Fibroblast of pulmonary artery (primary cell): ENCODE data around the gene MEGF8.

Experiments
- DNase-seq: peaks from one replicate; pipeline ENCODE4 v3.0.0-alpha.2; 2010; ENCODE audit warnings: low read depth
- H3K4me3 ChIP-seq: replicated peaks from 2 replicates; pipeline ENCODE4 v1.5.1; 2011; ENCODE audit warnings: low read depth, mild to moderate bottlenecking, control low read depth, low read length, moderate library complexity
- CTCF ChIP-seq: IDR thresholded peaks from 2 replicates; pipeline ENCODE4 v1.5.1; 2011; ENCODE audit warnings: mild to moderate bottlenecking, control low read depth, low read length, inconsistent platforms; ENCODE audit errors: missing control alignments

The MEGF8 gene

GRCh38 chr19:42407816-42408175 lies 82.4 kb downstream of the MEGF8 start:
- DNase-seq, result no peak
- no peak overlapping the region for H3K4me3 ChIP-seq
- TF ChIP-seq CTCF, result no peak

- no peak for DNase-seq
- TF ChIP-seq CTCF, result no peak
- H3K4me3 ChIP-seq, result no peak overlapping the region
These were observed 84.0 kb downstream of the MEGF8 start for GRCh38 chr19:42409477-42409876.

- no peak for TF ChIP-seq CTCF
- no peak overlapping the region for H3K4me3 ChIP-seq
These were observed 84.9 kb downstream of the MEGF8 start for GRCh38 chr19:42410371-42410770.

GRCh38 chr19:42411581-42412178 lies 86.2 kb downstream of the MEGF8 start:
- H3K4me3 ChIP-seq, result no peak overlapping the region
- no peak for TF ChIP-seq CTCF
- no peak for DNase-seq

More at GRCh38 chr19:42410371-42410770, 84.9 kb downstream of the MEGF8 start:
- no peak for DNase-seq

GRCh38 chr19:42412227-42412626 lies 86.8 kb downstream of the MEGF8 start:
- no peak for TF ChIP-seq CTCF
- DNase-seq, result no peak
- H3K4me3 ChIP-seq, result no peak overlapping the region

GRCh38 chr19:42412661-42413076 lies 87.2 kb downstream of the MEGF8 start:
- DNase-seq, result no peak
- TF ChIP-seq CTCF, result no peak
- no peak overlapping the region for H3K4me3 ChIP-seq

- no peak overlapping the region for H3K4me3 ChIP-seq
- no peak for DNase-seq
- no peak for TF ChIP-seq CTCF
These were observed 93.9 kb downstream of the MEGF8 start for GRCh38 chr19:42419309-42419708.
